Measurements from ENCODE around the gene CADM2. TPM values are rescaled to one million over a fixed set of nuclear protein-coding genes. Genes with fewer than 3 reads are reported as not detected.

Gene CADM2
- total RNA-seq, 1 donor from 2014 or later = 4.3 TPM

DNA sequence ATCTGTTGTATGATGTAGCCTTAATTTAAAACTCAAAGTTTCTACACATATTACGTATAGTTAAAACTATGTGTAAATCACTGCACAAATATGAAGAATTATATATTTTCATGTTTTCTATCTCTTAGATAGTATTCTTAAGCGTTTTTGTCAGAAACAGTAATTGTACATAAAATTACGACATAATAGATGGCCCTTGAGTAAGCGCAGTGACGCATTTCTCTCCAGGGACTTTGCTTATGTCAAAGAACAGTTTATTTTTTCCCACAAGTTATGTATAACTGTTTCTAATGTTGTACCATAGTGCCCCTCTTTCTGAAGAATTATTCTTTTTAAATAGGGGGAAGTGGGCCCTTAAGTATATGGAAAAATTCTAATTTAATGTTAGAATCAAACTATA, 1098.2 kb downstream of the CADM2 start:
- TF ChIP-seq, protein P1, sequence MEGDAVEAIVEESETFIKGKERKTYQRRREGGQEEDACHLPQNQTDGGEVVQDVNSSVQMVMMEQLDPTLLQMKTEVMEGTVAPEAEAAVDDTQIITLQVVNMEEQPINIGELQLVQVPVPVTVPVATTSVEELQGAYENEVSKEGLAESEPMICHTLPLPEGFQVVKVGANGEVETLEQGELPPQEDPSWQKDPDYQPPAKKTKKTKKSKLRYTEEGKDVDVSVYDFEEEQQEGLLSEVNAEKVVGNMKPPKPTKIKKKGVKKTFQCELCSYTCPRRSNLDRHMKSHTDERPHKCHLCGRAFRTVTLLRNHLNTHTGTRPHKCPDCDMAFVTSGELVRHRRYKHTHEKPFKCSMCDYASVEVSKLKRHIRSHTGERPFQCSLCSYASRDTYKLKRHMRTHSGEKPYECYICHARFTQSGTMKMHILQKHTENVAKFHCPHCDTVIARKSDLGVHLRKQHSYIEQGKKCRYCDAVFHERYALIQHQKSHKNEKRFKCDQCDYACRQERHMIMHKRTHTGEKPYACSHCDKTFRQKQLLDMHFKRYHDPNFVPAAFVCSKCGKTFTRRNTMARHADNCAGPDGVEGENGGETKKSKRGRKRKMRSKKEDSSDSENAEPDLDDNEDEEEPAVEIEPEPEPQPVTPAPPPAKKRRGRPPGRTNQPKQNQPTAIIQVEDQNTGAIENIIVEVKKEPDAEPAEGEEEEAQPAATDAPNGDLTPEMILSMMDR (IDR thresholded peaks at IDR 0.05; ENCODE audit: borderline replicate concordance) = no peak
- Histone ChIP-seq H3K27me3 (ENCODE audit: low read depth) (no peaks in the 10 kb centered on the region), H3K36me3 (no peaks in the 10 kb centered on the region), H3K4me1 (no peaks in the 10 kb centered on the region), H3K27ac (replicated peaks) (no peak overlapping the region), H3K9me3 (replicated peaks) (no peaks in the 10 kb centered on the region), H3K4me3 (no peak overlapping the region)
- no peak for DNase-seq
- intact Hi-C loops (cut with micrococcal nuclease) = no loop called here

DNA sequence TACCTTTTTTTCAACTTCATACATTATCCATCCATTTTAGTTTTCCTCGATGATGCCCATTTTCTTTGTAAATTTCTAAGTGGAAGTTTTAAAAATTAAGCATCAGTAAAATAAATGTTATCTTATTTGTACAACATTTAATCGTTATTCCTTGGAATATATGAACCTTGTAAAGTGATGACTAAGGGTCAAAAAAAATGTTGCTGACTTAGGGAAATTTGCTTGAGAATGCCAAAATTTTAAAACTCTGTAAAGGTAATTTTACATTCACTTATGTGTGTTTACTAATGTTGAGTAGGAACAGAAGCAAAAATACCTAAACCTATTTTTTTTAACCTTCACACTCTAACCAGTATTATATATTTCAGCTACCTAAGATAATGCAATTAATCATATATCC, 1115.0 kb downstream of the CADM2 start:
- TF ChIP-seq, protein P1 (IDR thresholded peaks at IDR 0.05; ENCODE audit: borderline replicate concordance) = no peak
- H3K27me3 ChIP-seq (ENCODE audit: low read depth) = no peaks in the 10 kb centered on the region
- DNase-seq = no peak
- no peaks in the 10 kb centered on the region for H3K36me3 ChIP-seq
- H3K4me3 ChIP-seq = no peak overlapping the region
- no peak overlapping the region for H3K27ac ChIP-seq (replicated peaks)
- intact Hi-C loops (cut with micrococcal nuclease) = no loop called here
- H3K9me3 ChIP-seq (replicated peaks) = no peaks in the 10 kb centered on the region
- H3K4me1 ChIP-seq = no peaks in the 10 kb centered on the region

DNA sequence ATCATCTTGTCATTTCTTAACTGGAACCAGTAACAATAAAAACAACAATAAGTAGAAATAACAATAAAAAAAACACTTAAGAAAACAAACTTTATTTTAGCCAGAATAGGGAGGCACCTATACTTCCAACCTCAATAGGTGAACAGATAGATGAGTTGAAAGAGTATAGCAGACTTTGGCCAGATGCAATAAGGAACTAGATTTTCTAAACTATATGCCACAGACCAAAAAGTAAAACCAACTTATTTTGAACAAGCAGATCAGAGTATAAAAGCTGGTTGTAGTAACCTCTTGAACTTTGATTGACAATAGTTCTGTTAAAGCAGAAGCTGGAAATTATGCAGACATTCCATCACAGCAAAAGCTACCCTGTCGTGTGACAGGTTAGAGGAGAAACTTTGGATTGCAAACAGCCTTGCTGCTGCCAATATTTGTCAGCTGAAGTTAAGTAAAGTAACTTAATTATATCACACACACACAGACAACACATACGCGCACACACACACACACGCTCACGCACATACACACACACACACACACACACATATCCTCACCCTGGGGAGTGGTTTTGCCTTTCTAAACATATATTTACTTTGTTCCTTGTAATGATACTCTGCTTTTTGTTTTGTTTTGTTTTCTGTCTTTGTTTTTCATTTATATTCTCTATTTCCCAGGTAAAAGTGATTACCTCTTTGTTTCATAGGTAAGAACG, 1128.5 kb downstream of the CADM2 start:
- intact Hi-C loops (cut with micrococcal nuclease) = no loop called here
- Histone ChIP-seq H3K36me3 (no peaks in the 10 kb centered on the region), H3K4me3 (no peak overlapping the region), H3K4me1 (no peaks in the 10 kb centered on the region), H3K27me3 (ENCODE audit: low read depth) (no peaks in the 10 kb centered on the region), H3K9me3 (replicated peaks) (peaks cover 16% of the 10 kb centered on the region), H3K27ac (replicated peaks) (no peak overlapping the region)
- no peak for DNase-seq
- TF ChIP-seq, protein P1 (IDR thresholded peaks at IDR 0.05; ENCODE audit: borderline replicate concordance) = no peak

DNA sequence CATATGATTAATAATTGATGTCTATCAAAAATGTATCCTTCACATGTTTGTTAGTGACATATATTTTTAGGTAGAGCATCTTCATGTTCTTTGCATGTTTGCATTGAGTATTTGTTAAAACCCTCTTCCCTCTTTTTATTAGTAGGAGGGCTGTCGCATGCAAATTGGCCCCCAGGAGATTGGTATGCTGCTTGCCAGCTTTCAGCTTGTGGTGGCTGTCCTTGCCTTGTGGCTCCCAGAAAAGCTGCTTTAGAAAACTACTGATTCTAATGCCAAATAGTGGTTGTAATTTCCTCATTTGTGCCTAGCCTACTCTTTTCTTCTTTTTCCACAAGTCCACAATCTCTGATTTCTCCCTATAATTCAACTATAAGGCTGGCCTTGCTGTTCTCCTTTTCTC, 1145.4 kb downstream of the CADM2 start:
- intact Hi-C loops (cut with micrococcal nuclease) = no loop called here
- TF ChIP-seq, protein P1 (IDR thresholded peaks at IDR 0.05; ENCODE audit: borderline replicate concordance) = no peak
- no peak overlapping the region for H3K27ac ChIP-seq (replicated peaks)

DNA sequence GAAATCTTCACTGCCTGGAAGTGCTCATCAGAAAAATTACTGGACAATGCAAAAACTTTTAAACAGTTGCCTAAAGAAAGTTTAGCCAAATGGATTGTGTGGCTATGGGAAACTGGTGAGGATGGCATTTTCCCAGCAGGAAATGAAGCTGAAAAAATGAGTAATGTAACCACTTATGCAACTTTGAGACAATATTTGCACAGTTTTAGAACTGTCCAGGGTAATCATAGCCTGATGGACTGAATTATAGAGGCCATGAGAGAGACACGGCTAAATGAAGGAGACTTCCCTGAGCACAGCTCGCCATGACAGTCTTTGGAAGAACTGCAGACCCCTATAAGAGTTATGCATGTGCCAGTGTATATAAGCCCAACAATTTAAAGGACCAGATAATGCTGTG, 1150.6 kb downstream of the CADM2 start:
- intact Hi-C loops (cut with micrococcal nuclease) = no loop called here
- Histone ChIP-seq H3K36me3 (no peaks in the 10 kb centered on the region), H3K27ac (replicated peaks) (no peak overlapping the region), H3K4me1 (no peaks in the 10 kb centered on the region), H3K9me3 (replicated peaks) (peaks cover 15% of the 10 kb centered on the region), H3K4me3 (no peak overlapping the region), H3K27me3 (ENCODE audit: low read depth) (no peaks in the 10 kb centered on the region)
- DNase-seq = no peak
- TF ChIP-seq, protein P1 (IDR thresholded peaks at IDR 0.05; ENCODE audit: borderline replicate concordance) = no peak

More for the DNA sequence above, 1145.4 kb downstream of the CADM2 start:
- H3K4me3 ChIP-seq = no peak overlapping the region
- no peaks in the 10 kb centered on the region for H3K27me3 ChIP-seq (ENCODE audit: low read depth)
- H3K4me1 ChIP-seq = no peaks in the 10 kb centered on the region
- H3K36me3 ChIP-seq = no peaks in the 10 kb centered on the region
- no peak for DNase-seq
- H3K9me3 ChIP-seq (replicated peaks) = peaks cover 23% of the 10 kb centered on the region

Small RNA genes within 50 kb of the gene (microRNA-seq; reads per million reads assigned to microRNA genes)
- not detected for gene MIR5688
